ENCODE data around the gene SNPH.
"Not testable (repeated sequence)": the region's sequence is repeated elsewhere in the genome, so short reads cannot be mapped to it uniquely, and the experiment has no call there.

The SNPH gene

DNA sequence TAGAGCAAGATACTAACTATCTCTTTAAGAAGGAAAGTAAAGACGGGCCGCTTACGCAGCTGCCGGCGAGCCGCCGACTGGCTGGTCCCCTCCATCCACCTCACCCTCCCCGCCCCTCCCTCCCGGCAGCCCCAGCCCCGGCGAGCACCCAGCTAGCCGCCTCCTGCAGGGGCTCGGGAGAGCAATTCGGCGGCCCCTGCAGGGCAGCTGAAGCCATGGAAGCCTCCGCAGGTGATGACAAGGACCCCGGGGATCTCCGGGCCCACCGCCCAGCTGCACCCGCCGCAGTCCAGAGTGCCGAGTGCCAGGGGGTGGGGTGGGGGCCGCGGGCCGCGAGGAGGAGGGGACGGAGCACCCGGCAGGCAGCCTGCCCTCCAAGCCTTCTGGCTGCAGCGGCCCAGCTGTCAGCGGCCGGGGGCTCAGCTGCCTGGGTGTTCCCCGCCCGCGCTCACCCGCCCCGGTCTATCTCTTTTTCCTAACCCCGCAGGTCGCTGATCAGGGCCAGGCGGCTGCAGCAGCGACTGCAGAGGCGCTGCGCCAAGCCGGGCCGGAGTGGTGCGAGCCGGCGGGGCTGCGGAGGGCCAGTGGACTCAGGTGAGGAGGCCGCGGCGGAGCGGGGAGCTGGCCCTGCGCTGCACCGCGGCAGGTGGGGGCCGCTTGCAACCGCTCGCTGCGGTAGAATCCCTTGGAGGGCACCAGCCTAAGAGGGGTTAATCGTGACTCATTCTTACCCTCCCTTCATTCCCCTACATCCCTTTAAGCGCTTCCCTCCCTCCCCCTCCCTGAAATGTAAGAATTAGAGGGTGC, at the start of gene SNPH:
Gene SNPH (plus strand): TSS at position 128 of the 807 bp plus-strand sequence. CDS start 29,946 bp downstream, outside the sequence.
- DNase-seq (ENCODE audit: low read depth) = peak; percentile 57

- not testable (repeated sequence) for DNase-seq (ENCODE audit: low read depth)
Measured at GRCh38 chr20:1216527-1217427, 49.3 kb upstream of the SNPH start.

GRCh38 chr20:1222750-1223149, 43.3 kb upstream of the SNPH start:
- DNase-seq (ENCODE audit: low read depth) = not testable (repeated sequence)

DNA sequence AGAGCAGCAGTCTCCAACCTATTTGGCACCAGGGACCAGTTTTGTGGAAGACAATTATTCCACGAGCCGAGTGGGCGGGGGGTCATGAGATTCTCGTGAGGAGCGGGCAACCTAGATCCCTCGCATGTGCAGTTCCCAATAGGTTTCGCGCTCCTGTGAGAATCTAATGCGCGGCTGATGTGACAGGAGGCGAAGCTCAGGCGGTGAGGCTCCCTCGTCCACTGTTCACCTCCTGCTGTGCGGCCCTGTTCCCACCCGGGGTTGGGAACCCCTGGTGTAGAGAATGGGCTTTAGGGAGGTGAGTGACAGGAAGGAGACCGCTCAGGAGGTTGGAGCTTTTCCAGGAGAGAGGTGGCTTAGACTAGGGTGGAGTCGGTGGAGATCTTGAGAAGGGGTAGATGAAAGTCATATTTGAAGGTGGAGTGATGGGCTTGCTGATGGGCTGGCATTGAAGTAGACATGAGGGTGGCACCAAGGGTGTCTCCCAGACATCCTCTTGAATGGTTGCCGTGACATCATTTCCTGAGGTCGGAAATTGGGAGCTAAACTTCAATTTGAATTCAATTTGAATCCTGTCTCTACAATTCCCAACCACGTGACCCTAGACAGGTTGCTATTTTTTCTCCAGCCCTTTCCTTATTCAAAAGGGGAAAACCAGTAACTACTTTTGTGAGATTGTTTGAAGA, 41.7 kb upstream of the SNPH start:
- no peak for DNase-seq (ENCODE audit: low read depth)

GRCh38 chr20:1225263-1225782, 40.8 kb upstream of the SNPH start:
- no peak for DNase-seq (ENCODE audit: low read depth)

DNA sequence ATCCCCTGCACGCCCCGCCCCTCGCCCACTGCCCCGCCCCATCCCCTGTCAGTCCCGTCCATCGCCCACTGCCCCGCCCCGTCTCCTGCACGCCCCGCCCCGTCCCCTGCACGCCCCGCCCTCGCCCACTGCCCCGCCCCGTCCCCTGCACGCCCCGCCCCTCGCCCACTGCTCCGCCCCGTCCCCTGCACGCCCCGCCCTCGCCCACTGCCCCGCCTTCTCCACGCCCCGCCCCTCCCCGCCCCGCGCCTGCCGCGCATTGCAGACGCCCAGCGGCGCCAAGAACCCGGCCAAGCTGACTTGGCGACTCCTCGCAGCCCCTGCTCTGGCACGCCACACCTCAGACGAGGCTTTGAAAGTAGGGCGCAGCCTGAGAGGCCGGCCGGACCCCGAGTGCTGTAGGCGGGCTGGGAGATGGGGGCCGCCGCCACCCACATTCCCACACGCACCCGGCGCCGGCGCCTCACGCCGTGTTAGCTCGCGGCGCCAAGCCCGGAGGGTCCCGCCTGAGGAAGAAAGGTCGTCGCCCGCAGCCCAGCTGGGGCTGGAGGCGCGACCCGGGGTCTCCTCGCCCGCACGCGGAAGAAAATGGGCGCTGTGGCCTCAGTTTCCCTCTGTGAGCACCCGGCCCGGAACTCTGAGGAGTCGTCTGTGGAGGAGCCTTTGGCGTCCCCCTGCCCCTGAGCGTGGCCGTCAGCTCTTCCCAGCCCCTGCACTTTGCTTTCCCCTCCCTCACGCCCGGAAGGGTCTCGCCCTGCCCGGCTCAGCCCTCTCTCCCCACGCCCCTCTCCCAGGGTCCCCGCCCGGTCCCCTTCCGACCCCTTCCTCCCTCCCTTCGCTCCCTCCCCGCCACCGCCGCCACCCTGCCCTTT, 40.1 kb upstream of the SNPH start, which contains the start of gene RAD21L1:
Gene RAD21L1 (plus strand): TSS at position 262 of the 872 bp plus-strand sequence. CDS start 2,410 bp downstream, outside the sequence.
- no peak for DNase-seq (ENCODE audit: low read depth)

DNA sequence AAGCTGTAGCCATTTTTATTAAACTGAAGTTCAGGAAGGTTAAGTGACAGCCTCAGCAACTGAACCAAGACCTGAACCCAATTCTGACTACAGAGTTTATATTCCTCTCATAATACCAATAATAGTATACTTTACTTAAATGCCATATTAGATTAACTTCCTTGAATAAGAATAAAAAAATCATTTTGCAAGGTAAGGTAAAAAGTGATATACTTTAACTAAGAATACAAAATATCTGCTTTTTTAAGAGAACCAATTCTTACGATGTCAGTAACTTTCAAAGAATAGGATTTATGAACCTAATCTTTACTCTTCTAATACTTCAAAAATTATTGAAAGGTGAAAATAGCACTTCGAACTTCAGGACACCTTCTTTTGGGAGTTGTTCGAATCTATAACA, 36.6 kb upstream of the SNPH start:
- DNase-seq (ENCODE audit: low read depth) = no peak

- DNase-seq (ENCODE audit: low read depth) = no peak
Measured at GRCh38 chr20:1232286-1233111, 33.6 kb upstream of the SNPH start.

- DNase-seq (ENCODE audit: low read depth) = no peak
Measured at GRCh38 chr20:1240549-1240948, 25.5 kb upstream of the SNPH start.

GRCh38 chr20:1241456-1241855, 24.6 kb upstream of the SNPH start:
- no peak for DNase-seq (ENCODE audit: low read depth)

DNA sequence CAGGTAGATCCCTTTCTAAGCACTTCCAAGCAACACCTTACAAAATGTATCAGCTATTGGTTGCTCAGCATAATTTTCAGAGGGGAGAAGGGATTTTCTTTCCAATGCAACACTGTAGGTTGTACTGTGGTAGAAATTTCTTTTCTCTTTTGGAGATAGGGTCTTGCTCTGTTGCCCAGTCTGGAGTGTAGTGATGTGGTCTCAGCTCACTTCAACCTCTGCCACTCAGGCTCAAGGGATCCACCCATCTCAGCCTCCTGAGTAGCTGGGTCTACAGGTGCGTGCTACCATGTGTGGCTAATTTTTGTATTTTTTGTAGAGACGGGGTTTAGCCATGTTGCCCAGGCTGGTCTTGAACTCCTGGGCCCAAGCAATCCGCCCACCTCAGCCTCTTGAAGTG, 24.0 kb upstream of the SNPH start:
- DNase-seq (ENCODE audit: low read depth) = no peak

DNA sequence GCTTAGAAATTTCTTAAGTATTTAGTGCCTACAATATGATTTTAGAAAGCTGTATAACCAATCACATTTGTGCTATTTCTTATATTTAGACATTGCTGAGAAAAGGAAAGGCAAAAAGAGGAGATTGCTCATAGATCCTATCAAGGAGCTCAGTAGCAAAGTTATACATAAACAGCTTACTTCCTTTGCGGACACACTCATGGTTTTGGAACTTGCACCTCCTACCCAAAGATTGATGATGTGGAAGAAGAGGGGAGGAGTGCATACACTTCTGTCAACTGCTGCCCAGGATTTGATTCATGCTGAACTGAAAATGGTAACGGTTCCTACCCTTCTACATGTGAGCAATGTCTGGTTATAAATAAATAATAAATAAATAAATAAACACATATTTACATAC, 23.6 kb upstream of the SNPH start:
- peak; percentile 44 for DNase-seq (ENCODE audit: low read depth)

DNA sequence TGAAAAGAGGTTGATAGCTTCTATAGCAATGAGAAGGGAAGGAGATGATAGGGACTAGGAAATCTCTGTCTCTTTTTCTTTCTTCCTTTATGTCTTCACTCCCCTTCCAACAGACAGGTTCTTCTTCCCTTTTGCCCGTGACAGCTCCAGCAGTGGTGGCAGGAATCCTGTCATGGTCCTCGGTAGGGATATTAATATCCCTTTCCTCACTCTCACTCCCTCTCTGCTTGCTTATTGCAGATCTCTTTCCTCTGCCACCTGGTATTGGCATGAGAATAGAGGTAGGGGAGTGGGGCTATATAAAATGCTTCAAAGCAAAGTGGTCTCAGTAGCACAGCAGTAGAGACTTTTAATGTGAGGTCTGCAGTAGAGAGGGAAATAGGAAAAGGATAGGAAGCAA, 20.5 kb upstream of the SNPH start:
- no peak for DNase-seq (ENCODE audit: low read depth)

GRCh38 chr20:1247689-1248088, 18.4 kb upstream of the SNPH start:
- no peak for DNase-seq (ENCODE audit: low read depth)

- DNase-seq (ENCODE audit: low read depth) = not testable (repeated sequence)
Measured at GRCh38 chr20:1250282-1250681, 15.8 kb upstream of the SNPH start.

DNA sequence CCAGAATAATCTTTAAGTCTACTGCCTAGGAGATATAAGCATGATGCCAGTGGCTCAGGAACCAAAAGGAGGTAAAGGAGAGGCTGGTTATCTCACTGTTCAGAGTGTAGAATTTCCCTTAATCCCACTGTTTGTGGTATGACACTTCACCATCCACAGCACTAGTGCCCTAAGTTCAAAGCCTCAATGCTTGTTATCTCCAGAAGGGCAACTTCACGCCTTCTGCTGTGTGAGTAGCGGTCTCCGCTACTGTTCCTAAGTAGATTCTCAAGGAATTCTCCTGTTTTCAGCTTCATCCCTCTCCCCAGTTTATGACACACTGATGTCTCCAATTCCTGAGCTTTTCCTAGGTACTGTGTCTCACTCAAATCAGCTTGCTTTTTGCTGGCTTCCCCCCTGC, 13.7 kb upstream of the SNPH start:
- DNase-seq (ENCODE audit: low read depth) = no peak

DNA sequence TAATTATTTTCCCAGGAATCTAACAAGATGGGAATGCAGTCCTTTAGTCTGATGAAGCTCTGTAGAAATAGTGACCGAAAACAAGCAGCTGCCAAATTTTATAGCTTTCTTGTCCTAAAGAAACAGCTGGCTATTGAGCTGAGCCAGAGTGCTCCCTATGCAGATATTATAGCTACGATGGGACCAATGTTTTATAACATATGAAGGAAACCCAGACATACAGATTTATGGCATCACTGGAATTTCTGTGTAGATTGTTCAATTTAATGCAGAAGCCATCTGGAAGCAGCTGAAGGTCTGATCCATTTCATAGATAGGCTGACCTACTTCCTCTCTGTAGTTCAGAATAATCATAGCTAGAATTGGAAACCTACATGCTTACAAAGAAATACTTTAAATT, 11.8 kb upstream of the SNPH start:
- DNase-seq (ENCODE audit: low read depth) = no peak

GRCh38 chr20:1255675-1256074, 10.4 kb upstream of the SNPH start:
- DNase-seq (ENCODE audit: low read depth) = no peak

GRCh38 chr20:1263853-1264252, 2.2 kb upstream of the SNPH start:
- DNase-seq (ENCODE audit: low read depth) = no peak

GRCh38 chr20:1264727-1265126, 1.4 kb upstream of the SNPH start:
- no peak for DNase-seq (ENCODE audit: low read depth)

All from stromal cell of bone marrow (primary cell).